Astrocyte of the cerebellum (primary cell): Measurements from ENCODE around the gene HDDC2.

Experiments used
- DNase-seq: peaks from one replicate; pipeline ENCODE4 v3.0.0-alpha.2; 2011; ENCODE audit warnings: low read depth
- H3K4me3 ChIP-seq: 2 replicates; pipeline ENCODE4 v1.5.1; 2011; ENCODE audit warnings: mild to moderate bottlenecking, low read depth, low read length, moderate library complexity
- in situ Hi-C: cut with HindIII; loops from 2 replicates; pipeline ENCODE4 v1.10.0; 2017; ENCODE audit warnings: low sequenced_read_pairs
- TF ChIP-seq, protein P1 (sequence below): IDR thresholded peaks from 2 replicates; pipeline ENCODE4 v1.5.1; 2012; ENCODE audit warnings: low read length, low read depth, moderate library complexity, mild to moderate bottlenecking; ENCODE audit errors: missing control alignments

HDDC2 gene

DNA sequence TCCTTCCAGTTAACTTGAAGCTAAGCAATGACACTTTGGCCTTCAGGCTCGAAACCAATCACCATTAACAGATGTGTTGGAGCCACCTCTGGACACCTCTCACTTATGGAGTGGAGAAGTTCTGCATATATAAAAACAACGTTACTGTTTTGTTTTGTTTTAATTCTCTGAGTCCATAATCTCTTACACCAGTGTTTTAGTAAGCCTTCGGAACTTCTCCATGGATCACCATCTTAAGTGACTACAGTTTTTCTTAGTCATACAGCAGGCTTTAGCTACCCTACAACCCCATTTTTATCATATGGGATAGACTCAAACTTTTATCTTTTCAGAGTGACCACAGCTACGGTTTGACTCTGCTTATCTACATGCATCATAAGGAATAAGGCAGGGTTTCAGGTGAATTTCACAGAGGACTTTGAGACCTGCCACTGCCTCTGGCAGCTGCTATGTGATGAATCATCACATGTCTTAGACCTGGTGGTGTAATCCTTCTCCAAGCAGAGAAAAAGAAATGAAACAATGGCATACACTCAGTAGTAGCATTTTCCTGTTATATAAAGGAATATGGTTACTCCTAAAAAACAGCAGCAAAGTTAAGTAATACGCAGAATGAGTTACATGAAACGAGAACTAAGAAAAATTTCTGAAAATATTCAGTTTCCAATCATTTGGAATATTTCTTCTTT is 5.5 kb upstream of the HDDC2 start:
- no peak for DNase-seq
- TF ChIP-seq, protein P1, sequence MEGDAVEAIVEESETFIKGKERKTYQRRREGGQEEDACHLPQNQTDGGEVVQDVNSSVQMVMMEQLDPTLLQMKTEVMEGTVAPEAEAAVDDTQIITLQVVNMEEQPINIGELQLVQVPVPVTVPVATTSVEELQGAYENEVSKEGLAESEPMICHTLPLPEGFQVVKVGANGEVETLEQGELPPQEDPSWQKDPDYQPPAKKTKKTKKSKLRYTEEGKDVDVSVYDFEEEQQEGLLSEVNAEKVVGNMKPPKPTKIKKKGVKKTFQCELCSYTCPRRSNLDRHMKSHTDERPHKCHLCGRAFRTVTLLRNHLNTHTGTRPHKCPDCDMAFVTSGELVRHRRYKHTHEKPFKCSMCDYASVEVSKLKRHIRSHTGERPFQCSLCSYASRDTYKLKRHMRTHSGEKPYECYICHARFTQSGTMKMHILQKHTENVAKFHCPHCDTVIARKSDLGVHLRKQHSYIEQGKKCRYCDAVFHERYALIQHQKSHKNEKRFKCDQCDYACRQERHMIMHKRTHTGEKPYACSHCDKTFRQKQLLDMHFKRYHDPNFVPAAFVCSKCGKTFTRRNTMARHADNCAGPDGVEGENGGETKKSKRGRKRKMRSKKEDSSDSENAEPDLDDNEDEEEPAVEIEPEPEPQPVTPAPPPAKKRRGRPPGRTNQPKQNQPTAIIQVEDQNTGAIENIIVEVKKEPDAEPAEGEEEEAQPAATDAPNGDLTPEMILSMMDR = no peak
- in situ Hi-C loops = no loop called here
- no peak overlapping the region for H3K4me3 ChIP-seq

DNA sequence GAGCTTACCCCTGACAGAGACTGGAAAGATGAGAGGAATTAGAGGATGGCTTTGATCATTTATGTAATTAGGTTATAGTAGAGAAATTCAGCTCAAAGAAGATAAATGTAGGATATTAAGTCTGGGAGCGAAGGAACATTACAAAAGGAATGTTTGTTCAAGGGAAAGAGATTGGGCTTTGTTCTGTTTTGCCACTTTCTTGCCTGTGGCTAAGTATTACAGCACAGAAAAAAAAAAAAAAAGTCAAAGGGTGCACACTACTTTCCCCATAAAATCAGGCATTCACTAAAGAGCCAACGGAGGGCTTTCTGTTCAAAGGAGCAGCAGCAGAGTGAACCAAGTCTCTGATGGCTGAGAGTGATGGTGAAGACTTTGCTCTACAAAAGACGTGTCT is 5.0 kb upstream of the HDDC2 start:
- in situ Hi-C loops = no loop called here
- TF ChIP-seq, protein P1 = no peak
- no peak for DNase-seq
- H3K4me3 ChIP-seq = no peak overlapping the region

DNA sequence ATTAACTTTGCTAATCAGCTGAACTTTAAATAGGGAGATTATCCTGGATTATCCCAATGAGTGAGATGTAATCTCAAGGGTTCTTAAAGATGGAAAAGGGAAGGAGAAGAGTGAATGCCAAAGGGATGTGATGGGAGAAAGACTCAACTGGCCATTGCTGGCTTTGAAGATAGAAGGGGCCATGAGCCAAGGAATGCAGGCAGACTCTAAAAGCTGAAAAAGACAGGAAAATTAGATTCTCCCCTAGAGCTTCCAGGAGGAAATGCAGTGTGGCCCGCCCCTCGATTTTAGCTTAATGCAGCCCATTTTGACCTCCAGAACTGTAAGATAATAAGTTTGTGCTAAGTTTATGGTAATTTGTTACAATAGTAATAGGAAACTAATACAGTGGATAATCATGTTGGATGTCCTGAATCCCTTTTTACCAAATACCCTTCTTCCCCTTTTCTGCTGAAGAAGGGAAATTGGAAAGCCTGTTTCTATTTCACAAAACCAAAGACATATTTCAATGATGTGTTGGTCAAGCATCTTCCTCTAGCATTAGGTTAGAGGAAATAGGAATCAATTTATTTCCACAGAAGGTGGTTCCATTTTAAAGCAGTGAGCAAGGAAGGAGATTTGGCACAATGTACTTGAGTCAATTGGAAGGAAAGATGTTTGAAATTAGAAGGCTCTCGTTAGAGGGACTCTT is 3.3 kb upstream of the HDDC2 start:
- in situ Hi-C loops = no loop called here
- TF ChIP-seq, protein P1 = no peak
- DNase-seq = no peak
- H3K4me3 ChIP-seq = no peak overlapping the region

DNA sequence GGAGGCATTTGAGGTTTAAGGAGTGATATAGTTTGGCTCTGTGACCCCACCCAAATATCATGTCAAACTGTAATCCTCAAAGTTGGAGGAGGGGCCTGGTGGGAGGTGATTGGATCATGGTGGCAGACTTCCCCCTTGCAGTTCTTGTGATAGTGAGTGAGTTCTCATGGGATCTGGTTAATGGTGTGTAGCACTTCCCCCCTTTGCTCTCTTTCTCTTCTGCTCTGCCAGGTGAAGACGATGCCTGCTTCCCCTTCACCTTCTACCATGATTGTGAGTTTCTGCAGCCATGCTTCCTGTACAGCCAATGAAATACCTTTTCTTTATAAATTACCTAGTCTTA is 1.7 kb upstream of the HDDC2 start:
- in situ Hi-C loops = no loop called here
- no peak overlapping the region for H3K4me3 ChIP-seq
- DNase-seq = no peak
- TF ChIP-seq, protein P1 = no peak

DNA sequence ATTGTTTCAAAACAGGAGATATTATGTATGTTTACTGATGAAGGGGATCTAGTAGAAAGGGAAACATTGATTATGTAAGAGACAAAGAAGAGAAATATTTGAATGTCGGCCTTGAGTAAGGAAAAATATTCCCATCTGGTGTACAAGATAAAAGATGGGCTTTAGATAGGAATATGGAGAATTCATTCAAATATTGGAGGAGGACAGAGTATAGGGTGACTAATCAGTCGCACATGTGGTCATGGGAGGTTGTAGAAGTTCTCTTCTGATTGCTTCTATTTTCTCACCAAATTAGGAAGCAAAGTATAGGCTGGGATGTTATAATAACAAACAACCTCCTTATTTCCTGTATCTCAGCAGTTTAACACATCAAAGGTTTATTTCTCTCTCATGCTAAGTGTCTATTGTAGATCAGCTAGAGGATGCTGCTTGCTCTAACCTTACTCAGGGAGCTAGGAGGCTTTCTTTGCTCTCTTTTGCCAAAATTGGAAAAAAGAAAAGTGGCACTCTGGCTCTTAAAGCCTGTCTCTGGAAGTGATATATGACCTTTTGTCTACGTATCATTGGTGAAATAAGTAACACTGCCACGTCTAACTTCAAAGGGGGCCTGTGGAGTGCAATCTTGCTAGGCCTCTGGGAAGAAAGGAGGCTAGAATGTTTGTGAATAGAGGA is 1.2 kb upstream of the HDDC2 start:
- H3K4me3 ChIP-seq = no peak overlapping the region
- in situ Hi-C loops = no loop called here
- no peak for DNase-seq
- TF ChIP-seq, protein P1 = no peak

DNA sequence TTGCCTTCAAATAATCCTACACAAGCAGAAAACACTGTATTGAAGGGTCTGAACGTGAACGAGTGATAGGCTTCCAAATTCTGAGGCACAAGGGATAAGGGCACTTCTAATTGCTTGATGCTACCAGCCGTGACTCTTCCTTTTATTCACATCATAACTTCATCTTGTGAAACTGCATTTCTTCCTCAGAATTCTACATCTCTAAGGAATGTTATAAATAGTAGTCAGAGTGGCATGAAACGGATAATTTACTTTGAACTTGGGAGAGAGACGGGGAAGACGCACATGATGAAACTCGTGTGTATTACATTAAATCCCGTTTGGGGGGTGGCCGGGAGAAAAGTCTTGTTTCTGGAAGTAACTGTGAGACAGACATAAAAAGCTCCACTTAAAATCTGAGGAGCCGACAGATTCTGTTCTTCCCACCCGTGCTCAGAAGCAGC is 754 bp downstream of the HDDC2 start:
- H3K4me3 ChIP-seq = peak overlapping the region; percentile 60
- DNase-seq = no peak
- TF ChIP-seq, protein P1 = no peak
- in situ Hi-C loops = no loop called here
